Thymus (tissue), 11 donors: Measurements from ENCODE around the gene TP73. TPM values are rescaled to one million over a fixed set of nuclear protein-coding genes. Genes with fewer than 3 reads are reported as not detected.

ENCODE experiments used
- DNase-seq, 9 donors: peaks; one replicate each; pipeline ENCODE4 v3.0.0-alpha.2; 2013; ENCODE audit warnings: low spot score in 9 of 9, low read depth in 6 of 9, missing footprints in 1 of 9
- H3K27ac ChIP-seq, 2 donors: one replicate each; pipeline ENCODE4 v1.5.1; 2013; ENCODE audit warnings: control low read depth in 1 of 2, low read depth in 1 of 2, low read length in 1 of 2, mild to moderate bottlenecking in 1 of 2, moderate library complexity in 1 of 2
- H3K27me3 ChIP-seq, 2 donors: one replicate each; pipeline ENCODE4 v1.5.1; 2013; ENCODE audit warnings: low read length in 1 of 2; ENCODE audit not compliant: control insufficient read depth in 2 of 2, insufficient read depth in 1 of 2
- H3K36me3 ChIP-seq, 2 donors: one replicate each; pipeline ENCODE4 v1.5.1; 2013; ENCODE audit warnings: low read length in 1 of 2, mild to moderate bottlenecking in 1 of 2, moderate library complexity in 1 of 2; ENCODE audit not compliant: control insufficient read depth in 2 of 2, insufficient read depth in 2 of 2
- H3K4me1 ChIP-seq, 2 donors: one replicate each; pipeline ENCODE4 v1.5.1; 2013; ENCODE audit warnings: low read length in 2 of 2; ENCODE audit not compliant: control insufficient read depth in 2 of 2, insufficient read depth in 2 of 2
- H3K4me3 ChIP-seq, 2 donors: one replicate each; pipeline ENCODE4 v1.5.1; 2013; ENCODE audit warnings: low read length in 2 of 2, control low read depth in 1 of 2, mild to moderate bottlenecking in 1 of 2
- H3K9me3 ChIP-seq, 2 donors: one replicate each; pipeline ENCODE4 v1.5.1; 2013; ENCODE audit warnings: low read length in 1 of 2, mild to moderate bottlenecking in 1 of 2; ENCODE audit not compliant: control insufficient read depth in 2 of 2, insufficient read depth in 1 of 2
- WGBS: extraction: QIAGEN DNeasy Blood & Tissue Kit; methylation state at CpG from one replicate; pipeline ENCODE4 v1.1.7; 2013; 5-methylcytosine and 5-hydroxymethylcytosine counted together
- polyA plus RNA-seq: library from polyadenylated mRNA; stranded (reverse); fragments of 200-250 nt; gene quantifications from one replicate; pipeline ENCODE4 v1.2.3, GENCODE V29; 2013
- total RNA-seq: library from RNA; stranded (reverse); fragments of 120-200 nt; gene quantifications from one replicate; pipeline ENCODE4 v1.2.4, GENCODE V29; 2013
- donor health status: healthy.

Gene TP73
- total and polyA plus RNA-seq, 2 donors: 2.6 to 2.9 TPM

GRCh38 chr1:3695326-3696217, 43.3 kb downstream of the TP73 start:
- peaks cover 0 to 9% of the 10 kb centered on the region in 2 donors for H3K4me1 ChIP-seq
- H3K4me3 ChIP-seq: no peak overlapping the region
- no peak for DNase-seq

GRCh38 chr1:3696689-3697088, 44.4 kb downstream of the TP73 start:
- H3K36me3 ChIP-seq: no peaks in the 10 kb centered on the region
- WGBS: 96% methylated on average over 9 of the region's 9 CpGs
- peaks cover 0 to 19% of the 10 kb centered on the region in 2 donors for H3K27me3 ChIP-seq
- DNase-seq: no peak
- H3K4me1 ChIP-seq: peaks cover 0 to 9% of the 10 kb centered on the region in 2 donors
- no peak overlapping the region for H3K4me3 ChIP-seq
- no peak overlapping the region for H3K27ac ChIP-seq
- no peaks in the 10 kb centered on the region for H3K9me3 ChIP-seq

More at GRCh38 chr1:3695326-3696217, 43.3 kb downstream of the TP73 start:
- Histone ChIP-seq H3K9me3 (no peaks in the 10 kb centered on the region), H3K27me3 (peaks cover 0 to 19% of the 10 kb centered on the region in 2 donors), H3K36me3 (no peaks in the 10 kb centered on the region), H3K27ac (no peak overlapping the region)
- 48% methylated on average over 33 of the region's 33 CpGs for WGBS

- H3K4me3 ChIP-seq: no peak overlapping the region
- H3K4me1 ChIP-seq: peaks cover 0 to 9% of the 10 kb centered on the region in 2 donors
- H3K9me3 ChIP-seq: no peaks in the 10 kb centered on the region
- H3K36me3 ChIP-seq: no peaks in the 10 kb centered on the region
- H3K27me3 ChIP-seq: peaks cover 0 to 19% of the 10 kb centered on the region in 2 donors
- H3K27ac ChIP-seq: no peak overlapping the region
- WGBS: 95% methylated on average over 22 of the region's 22 CpGs
- no peak for DNase-seq
These were observed 44.8 kb downstream of the TP73 start for GRCh38 chr1:3697104-3697503.

GRCh38 chr1:3697810-3698209, 45.5 kb downstream of the TP73 start:
- peaks cover 0 to 12% of the 10 kb centered on the region in 2 donors for H3K4me1 ChIP-seq
- H3K9me3 ChIP-seq: no peaks in the 10 kb centered on the region
- H3K27me3 ChIP-seq: peaks cover 0 to 19% of the 10 kb centered on the region in 2 donors
- H3K36me3 ChIP-seq: no peaks in the 10 kb centered on the region
- H3K27ac ChIP-seq: no peak overlapping the region
- no peak overlapping the region for H3K4me3 ChIP-seq
- WGBS: 91% methylated on average over 12 of the region's 12 CpGs
- DNase-seq: no peak

GRCh38 chr1:3698660-3699408, 46.5 kb downstream of the TP73 start:
- Histone ChIP-seq H3K9me3 (no peaks in the 10 kb centered on the region), H3K36me3 (no peaks in the 10 kb centered on the region), H3K4me1 (peaks cover 0 to 20% of the 10 kb centered on the region in 2 donors), H3K4me3 (no peak overlapping the region), H3K27me3 (peaks cover 0 to 20% of the 10 kb centered on the region in 2 donors), H3K27ac (no peak overlapping the region)
- DNase-seq: no peak
- WGBS: 87% methylated on average over 29 of the region's 29 CpGs

- Histone ChIP-seq H3K9me3 (no peaks in the 10 kb centered on the region), H3K36me3 (no peaks in the 10 kb centered on the region), H3K4me1 (peaks cover 0 to 26% of the 10 kb centered on the region in 2 donors), H3K27ac (no peak overlapping the region), H3K27me3 (peaks cover 0 to 28% of the 10 kb centered on the region in 2 donors), H3K4me3 (no peak overlapping the region)
- no peak for DNase-seq
- 73% methylated on average over 18 of the region's 18 CpGs for WGBS
These were observed 47.3 kb downstream of the TP73 start for GRCh38 chr1:3699596-3699995.

GRCh38 chr1:3700631-3701030, 48.3 kb downstream of the TP73 start:
- H3K27me3 ChIP-seq: peaks cover 0 to 28% of the 10 kb centered on the region in 2 donors

GRCh38 chr1:3702528-3702927, 50.2 kb downstream of the TP73 start:
- Histone ChIP-seq H3K4me3 (no peak overlapping the region), H3K36me3 (no peaks in the 10 kb centered on the region), H3K27ac (peak overlapping the region in 1 of 2 donors; percentile 21), H3K9me3 (no peaks in the 10 kb centered on the region), H3K27me3 (peaks cover 1 to 36% of the 10 kb centered on the region in 2 donors), H3K4me1 (peaks cover 0 to 26% of the 10 kb centered on the region in 2 donors)
- DNase-seq: no peak
- WGBS: 86% methylated on average over 19 of the region's 19 CpGs

More at GRCh38 chr1:3700631-3701030, 48.3 kb downstream of the TP73 start:
- Histone ChIP-seq H3K9me3 (no peaks in the 10 kb centered on the region), H3K4me1 (peaks cover 0 to 26% of the 10 kb centered on the region in 2 donors), H3K36me3 (no peaks in the 10 kb centered on the region), H3K27ac (no peak overlapping the region), H3K4me3 (no peak overlapping the region)
- 59% methylated on average over 10 of the region's 10 CpGs for WGBS
- no peak for DNase-seq
